ENCODE data around the gene ACAP1. TPM values are rescaled to one million over a fixed set of nuclear protein-coding genes. Genes with fewer than 3 reads are reported as not detected.

Gene ACAP1
- polyA plus RNA-seq, 1 donor, result 12.2 TPM

DNA sequence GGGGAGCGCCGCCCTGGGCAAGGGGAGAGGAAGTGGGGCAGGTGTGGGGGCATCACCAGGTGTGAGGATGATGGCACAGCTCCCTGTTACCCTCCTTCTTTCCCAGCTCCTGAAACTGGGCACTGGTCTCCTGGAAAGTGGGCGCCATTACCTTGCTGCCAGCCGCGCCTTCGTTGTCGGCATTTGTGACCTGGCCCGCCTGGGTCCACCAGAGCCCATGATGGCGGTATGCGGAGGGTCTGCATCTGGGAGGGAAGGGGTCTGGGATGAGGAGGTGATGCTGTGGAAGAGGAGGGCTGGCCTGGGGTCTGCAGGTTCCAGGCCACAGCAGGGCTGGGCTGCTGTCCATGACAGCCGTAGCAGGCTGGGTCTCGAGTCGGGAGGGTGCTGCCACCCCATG lies 5.5 kb downstream of the ACAP1 start:
- WGBS (ENCODE audit: insufficient coverage, low lambda C conversion rate), result no CpG with 5 or more reads among the region's 13 CpGs
- H3K4me3 ChIP-seq (ENCODE audit: low read length), result no peak overlapping the region
- DNase-seq, result no peak
- peaks cover 12% of the 10 kb centered on the region for H3K27me3 ChIP-seq (ENCODE audit: control insufficient read depth, insufficient read depth, low read length)
- H3K36me3 ChIP-seq (ENCODE audit: control insufficient read depth, insufficient read depth, low read length), result no peaks in the 10 kb centered on the region
- H3K4me1 ChIP-seq (ENCODE audit: control insufficient read depth, insufficient read depth, low read length), result peaks cover 4% of the 10 kb centered on the region
- no peak overlapping the region for H3K27ac ChIP-seq (ENCODE audit: low read length)
- H3K9me3 ChIP-seq (ENCODE audit: control insufficient read depth, low read depth, low read length), result no peaks in the 10 kb centered on the region

DNA sequence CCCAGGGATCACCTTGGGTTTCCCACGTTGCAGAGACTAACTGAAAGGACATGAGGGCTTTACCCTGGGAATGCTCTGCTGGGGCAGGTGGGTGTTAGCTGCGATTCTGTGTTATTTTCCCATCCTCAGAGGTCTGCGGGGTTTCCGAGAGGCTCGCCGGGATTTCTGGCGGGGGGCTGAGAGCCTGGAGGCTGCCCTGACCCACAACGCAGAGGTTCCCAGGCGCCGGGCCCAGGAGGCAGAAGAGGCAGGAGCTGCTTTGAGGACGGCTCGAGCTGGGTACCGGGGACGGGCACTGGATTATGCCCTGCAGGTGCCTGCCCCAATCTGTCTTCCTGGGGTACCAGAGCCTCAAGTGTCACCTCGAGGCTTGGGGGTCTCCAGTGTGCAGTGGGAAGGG lies 6.9 kb downstream of the ACAP1 start:
- no peak overlapping the region for H3K27ac ChIP-seq (ENCODE audit: low read length)
- no CpG with 5 or more reads among the region's 15 CpGs for WGBS (ENCODE audit: insufficient coverage, low lambda C conversion rate)
- H3K4me1 ChIP-seq (ENCODE audit: control insufficient read depth, insufficient read depth, low read length), result peaks cover 8% of the 10 kb centered on the region
- H3K27me3 ChIP-seq (ENCODE audit: control insufficient read depth, insufficient read depth, low read length), result peaks cover 12% of the 10 kb centered on the region
- H3K36me3 ChIP-seq (ENCODE audit: control insufficient read depth, insufficient read depth, low read length), result no peaks in the 10 kb centered on the region
- H3K4me3 ChIP-seq (ENCODE audit: low read length), result no peak overlapping the region
- H3K9me3 ChIP-seq (ENCODE audit: control insufficient read depth, low read depth, low read length), result no peaks in the 10 kb centered on the region
- DNase-seq, result no peak

DNA sequence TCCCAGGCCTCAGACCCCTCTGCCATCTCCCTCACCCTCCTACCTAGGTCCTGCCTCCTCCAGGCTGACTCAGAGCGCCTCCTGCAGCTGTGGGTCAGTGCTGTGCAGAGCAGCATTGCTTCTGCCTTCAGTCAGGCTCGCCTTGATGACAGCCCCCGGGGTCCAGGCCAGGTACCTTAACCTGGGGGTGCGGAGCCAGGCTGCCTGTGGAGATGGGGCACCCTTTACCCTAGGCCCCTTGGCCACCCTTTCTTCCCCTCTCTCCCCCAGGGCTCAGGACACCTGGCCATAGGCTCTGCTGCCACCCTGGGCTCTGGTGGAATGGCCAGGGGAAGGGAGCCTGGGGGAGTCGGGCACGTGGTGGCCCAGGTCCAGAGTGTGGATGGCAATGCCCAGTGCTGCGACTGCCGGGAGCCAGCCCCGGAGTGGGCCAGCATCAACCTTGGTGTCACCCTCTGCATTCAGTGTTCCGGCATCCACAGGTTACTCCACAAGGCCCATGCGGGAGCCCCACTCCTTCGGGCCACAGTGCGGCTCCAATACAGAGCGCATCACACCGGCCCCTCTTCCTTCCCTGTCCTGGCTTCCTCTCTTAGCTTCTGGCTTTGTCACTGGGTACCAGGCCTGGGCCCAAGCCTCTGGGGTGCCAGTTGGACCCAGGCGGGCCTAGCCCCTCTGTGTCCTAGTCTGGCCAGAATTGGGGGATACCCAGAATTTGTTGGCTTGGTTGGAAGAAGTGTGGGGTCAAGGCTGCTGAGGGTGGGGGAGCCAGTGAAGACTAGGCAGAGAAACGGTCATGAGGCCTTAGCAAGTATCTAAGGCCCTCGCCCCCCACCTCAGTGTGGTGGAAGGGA lies 10.7 kb downstream of the ACAP1 start:
- no CpG with 5 or more reads among the region's 18 CpGs for WGBS (ENCODE audit: insufficient coverage, low lambda C conversion rate)
- no peak for DNase-seq

DNA sequence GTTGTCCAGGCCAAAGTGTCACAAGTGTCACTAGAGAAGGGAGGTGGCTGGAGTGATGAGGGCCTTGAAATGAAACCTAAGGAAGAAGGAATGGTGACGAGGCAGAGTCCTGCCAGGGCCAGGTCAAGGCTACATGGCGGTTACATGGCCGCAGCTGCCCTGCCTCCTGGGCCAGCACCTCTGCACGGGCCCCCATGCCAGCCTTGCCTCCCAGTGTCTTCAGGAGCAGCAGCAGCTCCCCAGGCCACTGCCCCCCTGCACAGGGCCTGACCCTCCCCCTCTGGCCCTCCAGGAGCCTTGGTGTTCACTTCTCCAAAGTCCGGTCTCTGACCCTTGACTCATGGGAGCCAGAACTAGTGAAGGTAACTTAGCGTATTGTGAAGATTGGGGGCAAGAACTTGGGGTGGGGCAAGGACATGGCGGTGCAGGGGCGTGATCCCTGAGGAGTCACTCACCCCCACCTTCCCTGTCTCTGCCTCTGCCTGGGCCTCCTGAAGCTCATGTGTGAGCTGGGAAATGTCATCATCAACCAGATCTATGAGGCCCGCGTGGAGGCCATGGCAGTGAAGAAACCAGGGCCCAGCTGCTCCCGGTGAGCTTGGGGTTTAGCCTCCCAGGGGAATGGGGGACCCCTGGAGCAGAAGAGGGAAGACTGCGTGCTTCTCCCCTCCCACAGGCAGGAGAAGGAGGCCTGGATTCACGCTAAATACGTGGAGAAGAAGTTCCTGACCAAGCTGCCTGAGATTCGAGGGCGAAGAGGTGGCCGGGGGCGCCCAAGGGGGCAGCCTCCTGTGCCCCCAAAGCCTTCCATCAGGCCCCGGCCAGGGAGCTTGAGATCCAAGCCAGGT lies 11.5 kb downstream of the ACAP1 start:
- Histone ChIP-seq H3K36me3 (ENCODE audit: control insufficient read depth, insufficient read depth, low read length) (no peaks in the 10 kb centered on the region), H3K27me3 (ENCODE audit: control insufficient read depth, insufficient read depth, low read length) (peaks cover 6% of the 10 kb centered on the region), H3K4me3 (ENCODE audit: low read length) (no peak overlapping the region), H3K4me1 (ENCODE audit: control insufficient read depth, insufficient read depth, low read length) (peaks cover 27% of the 10 kb centered on the region), H3K27ac (ENCODE audit: low read length) (no peak overlapping the region), H3K9me3 (ENCODE audit: control insufficient read depth, low read depth, low read length) (peaks cover 4% of the 10 kb centered on the region)
- peak in 1 of 2 donors; percentile 35 for DNase-seq
- WGBS (ENCODE audit: insufficient coverage, low lambda C conversion rate), result no CpG with 5 or more reads among the region's 19 CpGs

More for the DNA sequence above, 10.7 kb downstream of the ACAP1 start:
- Histone ChIP-seq H3K27me3 (ENCODE audit: control insufficient read depth, insufficient read depth, low read length) (peaks cover 8% of the 10 kb centered on the region), H3K9me3 (ENCODE audit: control insufficient read depth, low read depth, low read length) (peaks cover under 1% of the 10 kb centered on the region), H3K4me3 (ENCODE audit: low read length) (no peak overlapping the region), H3K36me3 (ENCODE audit: control insufficient read depth, insufficient read depth, low read length) (no peaks in the 10 kb centered on the region), H3K27ac (ENCODE audit: low read length) (no peak overlapping the region), H3K4me1 (ENCODE audit: control insufficient read depth, insufficient read depth, low read length) (peaks cover 22% of the 10 kb centered on the region)

GRCh38 chr17:7348478-7349242 lies 12.3 kb downstream of the ACAP1 start:
- WGBS (ENCODE audit: insufficient coverage, low lambda C conversion rate), result no CpG with 5 or more reads among the region's 19 CpGs
- no peak for DNase-seq
- H3K9me3 ChIP-seq (ENCODE audit: control insufficient read depth, low read depth, low read length), result peaks cover 4% of the 10 kb centered on the region
- H3K27me3 ChIP-seq (ENCODE audit: control insufficient read depth, insufficient read depth, low read length), result peaks cover 3% of the 10 kb centered on the region
- H3K36me3 ChIP-seq (ENCODE audit: control insufficient read depth, insufficient read depth, low read length), result no peaks in the 10 kb centered on the region
- no peak overlapping the region for H3K4me3 ChIP-seq (ENCODE audit: low read length)
- H3K27ac ChIP-seq (ENCODE audit: low read length), result no peak overlapping the region
- H3K4me1 ChIP-seq (ENCODE audit: control insufficient read depth, insufficient read depth, low read length), result peaks cover 31% of the 10 kb centered on the region

DNA sequence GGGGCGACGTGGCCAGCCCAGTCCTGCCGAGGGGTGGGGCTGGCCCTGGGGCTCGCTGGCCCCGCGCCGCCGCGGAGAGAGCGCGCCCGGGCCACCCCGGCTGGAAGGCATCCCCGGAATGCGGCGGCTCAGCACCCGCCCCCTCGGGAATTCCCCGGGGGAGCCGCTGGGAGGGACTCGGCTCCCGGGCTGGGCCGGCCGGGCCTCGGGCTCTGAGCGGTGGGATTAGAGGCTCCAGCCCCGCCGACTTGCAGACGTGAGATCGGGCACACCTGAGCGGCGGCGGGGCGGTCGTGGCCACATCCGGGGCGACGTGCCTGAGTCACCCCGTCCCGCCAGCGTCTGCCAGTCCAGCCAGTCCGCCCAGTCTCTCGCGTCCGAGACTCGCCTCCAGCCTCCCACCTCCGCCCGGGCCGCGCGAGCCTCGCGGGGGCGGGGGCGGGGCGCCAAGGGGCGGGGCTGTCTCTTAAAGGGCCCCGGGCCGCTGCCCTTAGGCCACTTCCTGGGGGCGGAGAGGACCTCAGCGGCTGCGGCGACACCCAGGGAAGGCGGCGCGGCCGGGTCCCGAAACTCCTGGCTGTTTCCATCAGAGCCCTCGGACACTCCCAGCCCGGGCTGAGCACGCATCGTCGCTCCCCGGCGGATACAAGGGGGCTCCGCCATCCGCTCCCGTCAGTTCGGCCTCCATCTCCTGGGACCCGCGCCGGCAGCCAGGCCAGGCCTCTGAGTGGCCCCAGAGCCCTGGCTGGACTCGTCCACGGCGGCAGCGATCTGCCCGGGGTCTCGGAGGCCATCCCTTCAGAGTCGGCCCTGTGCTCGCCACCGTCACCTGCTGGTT lies 15.6 kb downstream of the ACAP1 start, which contains the start of gene KCTD11:
TSS of gene KCTD11 (plus strand) at position 498 of the 838 bp plus-strand sequence.
- DNase-seq, result peak; percentile 82 to 95
- Histone ChIP-seq H3K36me3 (ENCODE audit: control insufficient read depth, insufficient read depth, low read length) (no peaks in the 10 kb centered on the region), H3K27me3 (ENCODE audit: control insufficient read depth, insufficient read depth, low read length) (peaks cover 4% of the 10 kb centered on the region), H3K4me3 (ENCODE audit: low read length) (peak within 1 kb of the TSS; percentile 100), H3K9me3 (ENCODE audit: control insufficient read depth, low read depth, low read length) (peaks cover 4% of the 10 kb centered on the region), H3K27ac (ENCODE audit: low read length) (peak within 1 kb of the TSS; percentile 100), H3K4me1 (ENCODE audit: control insufficient read depth, insufficient read depth, low read length) (peaks cover 31% of the 10 kb centered on the region)
- WGBS (ENCODE audit: insufficient coverage, low lambda C conversion rate), result no CpG with 5 or more reads among the region's 91 CpGs

- Histone ChIP-seq H3K9me3 (ENCODE audit: control insufficient read depth, low read depth, low read length) (peaks cover 4% of the 10 kb centered on the region), H3K4me3 (ENCODE audit: low read length) (peak overlapping the region; percentile 100), H3K27me3 (ENCODE audit: control insufficient read depth, insufficient read depth, low read length) (peaks cover 4% of the 10 kb centered on the region), H3K4me1 (ENCODE audit: control insufficient read depth, insufficient read depth, low read length) (peaks cover 31% of the 10 kb centered on the region), H3K27ac (ENCODE audit: low read length) (peak overlapping the region; percentile 100), H3K36me3 (ENCODE audit: control insufficient read depth, insufficient read depth, low read length) (no peaks in the 10 kb centered on the region)
- no peak for DNase-seq
- WGBS (ENCODE audit: insufficient coverage, low lambda C conversion rate), result no CpG with 5 or more reads among the region's 10 CpGs
These were observed 16.2 kb downstream of the ACAP1 start for GRCh38 chr17:7352503-7352889.

- Histone ChIP-seq H3K4me1 (ENCODE audit: control insufficient read depth, insufficient read depth, low read length) (peaks cover 29% of the 10 kb centered on the region), H3K27me3 (ENCODE audit: control insufficient read depth, insufficient read depth, low read length) (peaks cover 4% of the 10 kb centered on the region), H3K4me3 (ENCODE audit: low read length) (peak overlapping the region; percentile 100), H3K36me3 (ENCODE audit: control insufficient read depth, insufficient read depth, low read length) (no peaks in the 10 kb centered on the region), H3K27ac (ENCODE audit: low read length) (no peak overlapping the region), H3K9me3 (ENCODE audit: control insufficient read depth, low read depth, low read length) (peaks cover 4% of the 10 kb centered on the region)
- no peak for DNase-seq
- no CpG with 5 or more reads among the region's 37 CpGs for WGBS (ENCODE audit: insufficient coverage, low lambda C conversion rate)
These were observed 16.7 kb downstream of the ACAP1 start for GRCh38 chr17:7352910-7353635.

GRCh38 chr17:7354262-7354843 lies 18.0 kb downstream of the ACAP1 start:
- peak in 1 of 2 donors; percentile 29 for DNase-seq
- peaks cover 4% of the 10 kb centered on the region for H3K27me3 ChIP-seq (ENCODE audit: control insufficient read depth, insufficient read depth, low read length)
- no CpG with 5 or more reads among the region's 9 CpGs for WGBS (ENCODE audit: insufficient coverage, low lambda C conversion rate)
- H3K4me3 ChIP-seq (ENCODE audit: low read length), result no peak overlapping the region
- no peak overlapping the region for H3K27ac ChIP-seq (ENCODE audit: low read length)
- H3K36me3 ChIP-seq (ENCODE audit: control insufficient read depth, insufficient read depth, low read length), result no peaks in the 10 kb centered on the region
- peaks cover 19% of the 10 kb centered on the region for H3K4me1 ChIP-seq (ENCODE audit: control insufficient read depth, insufficient read depth, low read length)
- H3K9me3 ChIP-seq (ENCODE audit: control insufficient read depth, low read depth, low read length), result peaks cover 4% of the 10 kb centered on the region

All from large intestine (tissue), 3 donors.